MM.1S (cell line): ENCODE measurements around the gene IPO11.

Experiments used
- CTCF ChIP-seq: fragments of 300-600 bp; sonication (generic); IDR thresholded peaks from 2 replicates; pipeline ENCODE4 v1.5.1; 2016; ENCODE audit warnings: antibody characterized with exemption, low read length, mixed read lengths
- EZH2 ChIP-seq: fragments of 300-600 bp; sonication (generic); optimal IDR thresholded peaks from 2 replicates; pipeline ENCODE3; 2017; ENCODE audit warnings: low read depth, mild to moderate bottlenecking, antibody characterized with exemption, low read length, mixed read lengths
- EZH2phosphoT487 ChIP-seq: fragments of 300-600 bp; sonication (generic); IDR thresholded peaks from 2 replicates; pipeline ENCODE4 v1.6.1; 2018; ENCODE audit warnings: antibody characterized with exemption, low read length

- TF ChIP-seq CTCF (no peak), EZH2phosphoT487 (no peak), EZH2 (no peak)
These were observed 97.2 kb downstream of the IPO11 start for GRCh38 chr5:62509806-62510205.
